DMS53 treated with DMSO at 0.1 percent for 48 hours (cell line): ENCODE data around the gene VPS72.

Experiments
- DNase-seq: peaks from one replicate; lab custom pipeline; 2025; ENCODE audit not compliant: unreplicated experiment; lab: John Stamatoyannopoulos, UW

The VPS72 gene

DNA sequence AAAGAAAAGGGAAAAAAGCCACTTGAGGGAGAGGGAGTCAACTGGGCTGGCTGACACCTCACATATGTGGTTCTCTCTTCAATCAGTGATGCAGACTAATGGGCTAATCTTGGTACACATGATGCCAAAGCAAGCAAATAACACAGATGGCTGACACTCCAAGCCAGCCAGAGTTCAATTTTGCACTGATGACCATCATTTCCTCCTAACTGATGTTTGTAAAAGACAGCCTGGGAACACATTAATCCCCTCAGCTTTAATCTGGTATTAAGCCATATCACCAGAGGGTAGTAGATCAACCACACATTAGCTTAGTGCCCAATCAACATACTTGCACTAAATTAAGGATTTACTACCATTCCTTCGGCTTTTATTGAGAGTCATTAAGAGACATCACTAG, 2.8 kb downstream of the VPS72 start:
- no peak for DNase-seq

DNA sequence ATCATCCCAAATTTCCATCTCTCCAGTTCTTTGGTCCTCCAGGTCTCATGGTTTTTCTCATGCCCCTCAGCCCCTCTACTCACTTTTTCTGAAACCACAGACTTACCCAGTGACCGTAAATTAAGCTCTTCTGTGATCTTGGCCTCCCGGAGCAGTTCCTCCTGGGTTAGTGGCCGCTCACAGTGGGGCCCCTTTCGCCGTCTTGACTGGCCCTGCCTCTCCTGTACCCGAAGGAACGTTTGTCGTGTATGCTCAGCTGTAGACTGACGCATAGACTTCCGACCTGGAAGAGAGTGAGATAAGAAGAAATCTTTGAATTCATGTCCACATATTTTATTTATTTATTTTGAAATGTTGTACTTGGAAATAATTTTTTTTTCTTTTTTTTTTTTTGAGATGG, 5.8 kb downstream of the VPS72 start:
- no peak for DNase-seq

DNA sequence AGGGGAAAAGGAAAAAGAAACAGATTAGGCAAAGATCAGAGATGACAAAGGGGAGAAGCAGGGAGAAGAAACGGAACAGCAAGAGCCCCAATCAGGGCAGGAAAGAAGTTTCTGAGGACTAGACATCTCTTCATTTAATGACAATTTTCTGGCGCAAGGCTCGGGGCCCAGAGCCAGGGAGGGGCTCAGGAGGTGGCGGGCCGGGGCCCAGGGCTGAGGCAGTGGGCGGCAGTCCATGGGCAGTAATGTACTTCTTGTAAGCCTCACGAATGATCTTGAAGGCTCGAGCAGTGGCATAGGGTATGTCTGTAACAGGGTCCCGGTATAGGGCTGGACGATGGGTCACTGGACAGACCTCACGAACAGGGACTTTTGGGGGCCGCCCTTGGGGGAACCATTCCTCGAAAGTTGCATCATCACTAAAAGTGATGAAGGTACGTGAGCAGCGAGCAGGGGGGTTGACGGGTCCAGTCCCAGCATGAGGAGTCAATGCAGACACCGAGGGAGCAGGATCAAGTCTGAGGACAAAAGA, 13.4 kb downstream of the VPS72 start:
- DNase-seq, result no peak

DNA sequence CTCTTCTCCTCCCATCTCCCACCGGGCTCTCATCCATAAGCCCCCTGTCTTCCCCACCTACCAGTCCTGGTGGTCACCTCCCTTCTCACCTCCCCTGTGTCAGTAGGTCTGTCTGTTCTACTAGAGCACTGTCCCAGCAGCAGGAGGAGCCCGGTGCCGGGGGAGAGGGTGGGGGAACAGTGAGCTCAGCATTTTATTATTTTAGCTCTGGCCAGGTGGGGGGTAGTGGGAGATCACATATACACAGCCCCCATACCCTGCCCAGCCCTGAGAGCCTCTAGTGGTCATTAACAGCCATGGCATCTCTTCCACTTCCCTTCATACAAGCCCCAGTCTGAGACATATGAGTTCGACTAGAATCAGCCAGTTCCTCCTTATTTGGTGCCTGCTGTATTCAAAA, 14.1 kb downstream of the VPS72 start, which contains the start of gene TMOD4:
Gene TMOD4 (minus strand): TSS at position 119 of the 400 bp plus-strand sequence. CDS start 1,106 bp downstream, outside the sequence.
- DNase-seq, result no peak

DNA sequence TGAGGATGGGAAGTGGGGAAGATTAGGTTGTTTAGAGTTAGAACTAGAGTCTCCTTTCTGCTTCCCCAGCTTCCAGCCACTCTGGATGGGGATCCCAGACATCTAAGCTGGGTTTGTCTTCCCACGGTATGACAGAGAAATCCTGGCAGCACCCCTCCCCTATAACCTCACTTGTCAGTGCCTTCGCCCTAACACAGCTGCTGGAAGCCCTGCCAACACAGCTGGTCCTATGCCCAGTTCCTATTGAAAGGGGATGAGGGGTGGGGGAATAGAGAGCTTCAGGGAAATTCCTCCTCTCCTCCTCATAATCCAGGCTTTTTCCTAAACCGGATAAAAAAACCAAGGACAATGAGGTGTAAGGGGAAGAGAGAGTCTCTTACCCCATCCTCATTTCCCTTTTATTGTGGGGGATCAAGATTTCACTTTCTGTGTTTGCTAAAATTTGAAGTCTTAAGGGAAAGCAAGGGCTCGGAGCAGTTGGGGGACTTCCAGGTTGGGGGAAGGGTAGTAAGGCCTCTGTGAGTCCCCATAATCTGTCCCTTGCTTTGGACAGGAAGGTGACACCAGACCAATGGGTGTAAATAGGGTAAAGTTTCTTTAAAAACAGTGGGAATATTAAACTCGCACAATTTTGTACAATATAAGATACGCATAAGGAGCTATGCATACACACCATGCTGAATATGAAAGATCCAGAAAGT, 14.8 kb downstream of the VPS72 start:
- no peak for DNase-seq

DNA sequence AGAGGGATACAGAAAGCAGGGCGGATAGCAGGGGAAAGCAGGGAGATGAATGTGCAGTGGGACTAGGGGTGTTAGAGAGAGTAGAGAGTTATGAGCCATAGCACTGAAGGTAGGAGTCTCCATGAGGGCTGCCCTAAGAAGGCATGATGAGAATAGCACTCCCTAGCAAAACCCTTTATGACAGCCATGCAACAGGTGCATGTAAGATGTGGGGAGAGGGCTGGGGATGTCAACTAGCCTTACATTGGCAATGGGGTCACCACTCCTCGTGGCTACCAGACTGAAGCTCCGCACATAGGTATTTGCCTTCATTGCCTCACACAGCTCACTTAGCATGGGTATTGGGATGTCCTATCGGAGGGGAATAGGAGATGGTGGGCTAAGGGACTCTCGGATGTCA, 18.8 kb downstream of the VPS72 start:
- DNase-seq, result no peak

DNA sequence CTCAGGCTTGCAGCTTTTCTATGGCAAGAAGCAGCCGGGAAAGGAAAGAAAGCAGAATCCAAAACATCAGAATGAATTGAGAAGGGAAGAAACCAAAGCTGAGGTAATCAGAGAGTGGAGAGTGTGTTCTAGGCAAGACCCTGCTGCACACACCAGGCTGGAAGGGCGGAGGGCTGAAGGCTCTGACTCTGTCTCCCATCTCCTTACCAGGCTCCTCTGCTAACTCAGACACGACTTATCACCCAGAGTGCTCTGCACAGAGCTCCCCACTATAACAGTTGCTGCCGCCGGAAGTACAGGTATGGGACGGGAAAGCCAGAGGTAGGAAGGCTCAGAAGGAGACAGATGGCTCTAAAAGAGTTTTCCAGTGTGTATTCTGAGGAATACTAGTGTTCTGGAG, 22.9 kb downstream of the VPS72 start:
- no peak for DNase-seq

DNA sequence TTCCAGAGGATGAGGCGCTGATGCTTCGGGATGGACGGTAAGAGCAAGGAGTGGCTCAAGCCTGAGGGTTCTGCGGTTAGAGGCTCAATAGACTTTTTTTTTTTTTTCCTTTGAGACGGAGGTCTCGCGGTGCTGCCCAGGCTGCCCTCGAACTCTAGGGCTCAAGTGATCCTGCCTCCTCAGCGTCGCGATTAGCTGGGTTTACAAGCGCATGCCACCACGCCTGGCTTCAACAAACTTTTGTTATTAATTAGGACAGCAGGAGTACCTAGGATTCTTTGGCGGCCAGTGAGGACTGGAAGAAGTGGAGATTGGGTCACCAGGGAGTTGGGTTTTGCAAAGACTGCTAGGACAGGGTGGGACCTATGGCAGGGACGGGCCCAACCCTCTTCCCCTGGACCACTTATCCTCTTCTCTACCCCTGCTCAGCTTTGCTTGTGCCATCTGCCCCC, 23.5 kb downstream of the VPS72 start:
- DNase-seq, result no peak

DNA sequence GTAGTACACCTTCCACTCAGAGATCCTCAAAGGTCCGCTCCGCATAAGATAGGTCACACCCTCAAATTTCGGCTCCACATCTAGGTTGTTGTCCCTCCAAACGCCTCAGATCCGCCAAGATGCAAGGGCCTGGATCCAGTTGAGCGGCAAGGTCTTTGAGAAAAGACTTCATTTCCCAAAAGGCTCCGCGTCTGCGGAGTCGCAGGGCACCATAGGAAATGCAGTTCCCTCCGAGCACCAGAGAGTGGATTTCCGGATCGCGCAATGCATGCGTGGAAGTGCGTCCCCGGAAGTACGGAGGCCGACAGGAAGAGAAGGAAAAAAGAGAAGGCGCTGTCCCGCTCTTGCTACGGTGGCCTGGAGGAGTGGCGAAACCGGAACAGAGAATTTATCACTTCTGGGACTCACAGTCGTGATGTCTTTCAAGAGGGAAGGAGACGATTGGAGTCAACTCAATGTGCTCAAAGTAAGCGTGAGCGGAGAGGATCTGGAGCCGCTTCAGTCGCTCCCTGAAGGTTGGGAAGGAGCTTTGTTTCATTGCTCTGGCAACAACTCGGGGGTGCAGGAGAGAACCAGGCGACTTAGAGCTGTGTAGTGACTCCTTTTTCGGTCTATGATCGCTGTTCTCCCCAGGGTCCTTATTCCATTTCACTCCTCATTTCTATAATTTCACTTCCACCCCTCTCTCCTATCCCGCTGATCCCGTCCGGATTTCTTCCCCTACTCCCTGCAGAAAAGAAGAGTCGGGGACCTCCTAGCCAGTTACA, 24.1 kb downstream of the VPS72 start, which contains the start of the genes LYSMD1 and SCNM1:
Gene LYSMD1 (minus strand): TSS at position 165 of the 767 bp plus-strand sequence. CDS start 644 bp downstream, outside the sequence.
Gene SCNM1 (plus strand): TSS at position 407 of the 767 bp plus-strand sequence. CDS start 9 bp downstream, at position 416.
- peak; percentile 93 for DNase-seq

DNA sequence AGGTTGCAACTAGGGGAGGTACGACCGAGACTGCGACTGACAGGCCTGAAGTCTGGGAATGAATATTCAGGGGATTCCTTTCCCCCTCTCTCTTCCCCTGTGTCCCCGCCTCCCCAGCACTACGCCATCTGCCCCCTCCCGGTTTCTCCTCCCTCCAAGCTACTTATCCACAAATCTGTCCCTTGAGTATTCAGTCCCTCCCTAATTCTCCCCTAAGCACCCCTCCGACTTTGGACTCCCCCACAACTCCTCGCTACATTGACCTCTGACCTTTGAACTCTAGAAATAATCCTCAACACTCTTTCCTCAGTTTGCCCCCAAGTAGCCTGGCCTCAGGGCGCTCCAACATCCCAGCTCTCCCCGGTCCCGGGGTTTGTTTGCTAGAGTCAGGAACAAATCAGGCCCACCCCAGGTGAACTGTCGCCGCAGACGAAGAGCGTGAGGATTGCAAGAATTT, 24.7 kb downstream of the VPS72 start:
- no peak for DNase-seq

DNA sequence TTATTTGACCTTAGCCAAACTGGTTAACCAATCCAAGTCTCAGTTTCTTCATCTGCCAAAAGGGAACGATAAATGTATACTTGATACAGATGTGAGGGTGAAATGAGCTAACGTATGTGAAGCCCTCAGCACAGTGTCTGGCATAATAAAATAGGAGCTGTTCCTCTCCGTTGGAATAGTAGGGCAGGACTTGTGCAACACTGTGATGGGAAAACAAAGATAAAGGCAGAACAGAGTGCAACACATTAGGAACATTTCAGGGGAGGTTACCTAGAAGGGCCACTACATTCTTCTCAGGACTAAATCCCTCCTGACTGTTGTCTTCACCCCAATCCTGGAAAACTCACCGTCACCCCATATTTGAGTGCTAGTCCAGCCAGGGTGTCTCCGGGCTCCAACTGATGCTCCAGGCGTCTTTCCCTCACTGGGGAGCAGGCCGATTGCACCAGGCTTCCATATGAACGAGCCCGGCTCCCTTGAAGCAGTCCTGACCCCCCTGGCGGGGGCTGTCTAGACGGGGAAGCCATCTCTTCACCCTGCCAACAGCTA, 25.2 kb downstream of the VPS72 start:
- no peak for DNase-seq

DNA sequence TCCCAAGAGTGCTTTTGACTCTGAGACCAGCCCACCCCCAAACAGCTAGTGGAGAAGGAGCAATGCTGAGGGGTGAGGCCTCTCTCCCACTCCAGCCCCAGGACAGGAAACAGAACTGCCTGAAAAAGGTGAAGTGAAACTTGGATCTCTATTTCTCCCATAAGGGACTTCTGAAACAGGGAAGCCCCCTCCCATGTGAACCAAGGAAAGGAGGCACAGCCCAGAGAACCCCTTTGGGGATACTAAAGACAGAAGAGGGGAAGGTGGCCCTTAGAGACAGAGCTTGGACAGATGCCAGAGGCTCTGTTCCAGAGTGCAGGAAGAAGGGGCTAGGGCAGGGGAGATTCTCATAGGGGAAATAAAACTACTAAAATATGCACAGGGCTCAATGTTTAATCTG, 30.6 kb downstream of the VPS72 start:
- no peak for DNase-seq

DNA sequence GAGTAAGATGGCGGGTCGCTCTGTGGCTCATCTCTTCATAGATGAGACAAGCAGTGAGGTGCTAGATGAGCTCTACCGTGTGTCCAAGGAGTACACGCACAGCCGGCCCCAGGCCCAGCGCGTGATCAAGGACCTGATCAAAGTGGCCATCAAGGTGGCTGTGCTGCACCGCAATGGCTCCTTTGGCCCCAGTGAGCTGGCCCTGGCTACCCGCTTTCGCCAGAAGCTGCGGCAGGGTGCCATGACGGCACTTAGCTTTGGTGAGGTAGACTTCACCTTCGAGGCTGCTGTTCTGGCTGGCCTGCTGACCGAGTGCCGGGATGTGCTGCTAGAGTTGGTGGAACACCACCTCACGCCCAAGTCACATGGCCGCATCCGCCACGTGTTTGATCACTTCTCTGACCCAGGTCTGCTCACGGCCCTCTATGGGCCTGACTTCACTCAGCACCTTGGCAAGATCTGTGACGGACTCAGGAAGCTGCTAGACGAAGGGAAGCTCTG, 31.2 kb downstream of the VPS72 start:
- no peak for DNase-seq

DNA sequence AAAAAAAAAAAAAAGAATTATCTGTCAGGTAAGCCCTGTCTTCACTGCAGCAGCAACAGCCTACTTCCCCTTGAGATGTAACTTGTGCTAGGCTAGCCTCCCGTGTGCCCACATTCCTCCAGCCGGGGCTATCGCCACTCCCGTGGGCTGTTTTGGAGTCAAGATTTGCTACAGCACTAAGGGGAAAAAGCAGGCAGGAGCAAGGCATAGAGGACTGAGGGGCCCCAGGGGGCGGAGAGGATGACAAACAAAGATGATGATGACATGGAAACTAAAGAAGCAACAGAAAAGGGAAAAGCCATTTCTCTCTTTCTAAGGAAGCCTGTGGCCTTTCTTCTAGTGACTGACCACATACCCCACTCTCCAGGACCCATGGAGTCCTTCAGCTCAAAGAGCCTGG, 31.7 kb downstream of the VPS72 start:
- DNase-seq, result no peak

DNA sequence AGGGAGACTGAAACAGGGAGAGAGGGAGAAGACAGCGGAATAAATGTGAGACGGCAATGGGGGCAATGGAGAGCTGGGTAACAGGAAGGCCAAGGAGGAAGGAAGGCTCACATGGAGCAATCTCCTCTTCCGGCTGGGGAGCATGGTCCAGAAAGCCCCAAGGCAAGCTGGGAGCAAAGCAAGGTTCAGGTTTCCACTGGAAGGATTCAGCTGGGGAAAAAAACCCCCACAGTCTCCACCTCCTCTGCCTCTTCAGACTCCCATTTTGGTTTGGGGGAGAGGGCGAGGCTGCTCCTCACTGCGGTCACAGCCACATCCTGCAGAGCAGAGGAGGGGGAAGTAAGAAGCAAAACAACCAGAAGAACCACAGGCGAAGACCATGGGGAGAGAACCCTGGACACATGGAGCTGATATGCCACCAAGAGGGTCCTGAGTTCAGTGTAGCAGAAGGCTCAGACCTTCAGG, 32.9 kb downstream of the VPS72 start:
- DNase-seq, result no peak

DNA sequence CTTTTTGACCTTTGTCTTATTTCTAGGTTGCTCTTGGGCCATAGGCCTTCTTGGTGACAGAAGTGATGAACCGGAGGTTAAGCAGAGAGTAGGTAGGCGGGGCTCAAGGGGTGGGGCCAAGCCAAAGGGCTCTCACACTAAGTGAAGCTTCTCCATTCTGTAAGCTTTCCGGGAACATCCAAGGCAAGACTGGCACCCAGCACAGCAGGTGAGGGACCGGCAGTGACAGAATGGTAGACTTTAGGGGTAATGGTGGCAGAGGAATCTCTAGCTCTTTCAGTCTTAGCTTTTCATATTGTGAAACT, 33.5 kb downstream of the VPS72 start, which contains the start of gene TNFAIP8L2:
Gene TNFAIP8L2 (plus strand): TSS at position 135 of the 305 bp plus-strand sequence. CDS start 2,049 bp downstream, outside the sequence.
- no peak for DNase-seq

DNA sequence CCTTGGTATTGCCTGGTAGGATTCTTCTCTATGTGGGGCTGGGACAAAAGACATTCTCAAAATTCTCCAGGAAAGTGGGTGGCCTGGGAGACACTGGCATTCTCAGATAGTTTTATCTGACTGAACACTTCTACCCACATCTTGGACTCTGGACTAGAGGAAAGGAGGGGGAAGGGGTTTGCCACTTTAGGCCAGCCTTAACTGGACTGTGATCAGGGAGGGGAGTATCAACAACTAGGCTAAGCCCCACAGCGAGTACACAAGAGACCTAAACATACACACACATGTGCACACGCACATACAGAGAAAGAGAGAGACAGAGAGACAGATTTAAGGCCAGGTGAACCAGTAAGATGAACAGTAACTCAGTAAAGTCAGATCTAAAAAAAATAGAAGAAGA, 42.3 kb downstream of the VPS72 start:
- DNase-seq, result no peak

DNA sequence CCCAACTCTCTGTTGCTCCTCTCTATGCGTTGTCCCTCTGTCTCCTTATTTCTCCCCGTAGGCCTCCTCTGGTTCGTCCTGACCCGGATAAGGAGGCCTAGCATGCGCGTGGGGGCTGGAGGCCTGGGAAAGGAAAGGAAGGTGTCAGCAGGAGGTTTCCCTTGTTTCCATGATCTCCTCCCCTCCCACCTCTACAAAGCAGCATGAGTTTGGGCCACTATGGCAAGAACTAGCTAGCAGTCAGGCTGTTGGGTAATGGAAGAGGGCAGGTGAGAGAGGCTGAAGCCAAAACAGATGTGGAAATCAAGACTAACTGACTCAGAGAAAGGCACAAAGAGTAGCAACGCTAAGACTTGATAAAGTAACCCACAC, 42.9 kb downstream of the VPS72 start:
- DNase-seq, result no peak

DNA sequence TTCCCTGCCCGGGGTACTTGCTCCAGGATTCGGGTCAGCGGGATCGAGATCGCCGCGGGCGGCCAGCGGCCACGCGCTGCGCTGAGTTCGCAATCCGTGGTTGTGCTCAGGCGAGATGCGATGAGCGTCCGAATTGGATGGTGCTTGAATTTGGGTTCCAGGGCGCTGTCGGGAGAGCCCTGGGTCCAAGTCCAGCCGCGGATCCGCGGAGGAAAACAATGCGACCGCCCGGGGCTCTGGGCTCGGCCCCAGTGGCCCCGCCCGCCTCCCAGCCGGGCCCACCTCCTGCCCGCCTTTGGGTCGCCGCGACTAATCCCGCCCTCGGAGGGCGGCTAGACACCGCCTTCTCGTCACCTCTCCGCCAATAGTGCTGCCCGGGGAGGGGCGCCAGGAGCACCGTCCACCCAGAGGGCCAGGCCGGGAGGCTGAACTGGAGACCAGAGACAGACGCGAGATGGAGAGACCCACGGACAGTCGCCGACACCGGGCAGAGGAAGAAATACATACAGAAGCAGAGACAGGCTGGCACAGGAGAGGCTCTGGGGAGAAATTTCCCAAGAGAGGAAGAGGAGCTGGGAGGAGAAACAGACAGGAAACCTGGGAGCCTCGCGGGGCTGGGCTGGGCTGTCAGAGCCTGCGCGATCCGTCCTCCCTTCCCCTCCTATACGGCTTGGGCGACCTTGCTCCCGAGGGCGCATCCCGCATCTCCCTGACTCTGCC, 43.4 kb downstream of the VPS72 start, which contains the start of gene SEMA6C:
Gene SEMA6C (minus strand): TSS at position 220 of the 720 bp plus-strand sequence. CDS start 4,010 bp downstream, outside the sequence.
- DNase-seq, result peak; percentile 88

DNA sequence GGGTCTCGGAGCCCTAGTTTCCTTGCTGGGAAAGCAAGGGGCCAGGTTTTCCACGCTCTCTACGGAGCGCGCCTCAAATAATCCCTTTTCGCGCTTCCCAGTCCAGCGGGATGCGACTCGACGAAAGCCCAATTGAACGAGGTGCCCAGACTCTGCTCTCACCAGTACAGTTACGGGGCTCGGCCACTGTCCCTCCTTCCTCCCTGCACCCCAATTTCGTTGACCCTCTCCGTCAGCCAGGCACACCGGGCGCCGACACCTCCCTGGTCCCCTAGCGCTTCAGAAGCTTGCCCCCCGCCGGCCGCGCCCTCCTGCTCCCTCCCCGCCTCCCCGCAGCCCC, 44.0 kb downstream of the VPS72 start:
- no peak for DNase-seq
